22Rv1 (cell line): ENCODE measurements around the gene CEACAM16.
"Not testable (repeated sequence)": the region's sequence is repeated elsewhere in the genome, so short reads cannot be mapped to it uniquely, and the experiment has no call there.

Source experiments
- CTCF ChIP-seq: fragments of 450-650 bp; IDR thresholded peaks from 2 replicates; pipeline ENCODE4 v1.5.1; 2017; ENCODE audit warnings: mild to moderate bottlenecking
- ZFX ChIP-seq: fragments of 450-650 bp; IDR thresholded peaks from 2 replicates; pipeline ENCODE4 v1.6.1; 2017; ENCODE audit warnings: antibody characterized with exemption, borderline replicate concordance

DNA sequence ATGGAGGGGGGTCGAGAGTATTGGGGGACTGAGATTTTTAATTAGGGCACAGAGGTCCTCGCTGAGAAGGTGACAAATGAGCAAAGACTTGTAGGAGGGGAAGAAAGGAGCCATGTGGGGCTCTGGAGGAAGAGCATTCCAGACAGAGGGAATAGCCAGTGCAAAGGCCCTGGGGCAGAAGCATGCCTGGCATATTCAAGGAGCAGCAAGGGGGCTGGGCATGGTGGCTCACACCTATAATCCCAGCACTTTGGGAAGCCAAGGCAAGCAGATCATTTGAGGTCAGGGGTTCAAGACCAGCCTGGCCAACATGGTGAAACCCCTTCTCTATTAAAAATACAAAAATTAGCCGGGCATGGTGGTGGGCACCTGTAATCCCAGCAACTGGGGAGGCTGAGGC lies 14.6 kb upstream of the CEACAM16 start:
- TF ChIP-seq CTCF, ZFX: not testable (repeated sequence)
